Measurements from ENCODE around the gene MXD1. TPM values are rescaled to one million over a fixed set of nuclear protein-coding genes. Genes with fewer than 3 reads are reported as not detected.
"Not testable (repeated sequence)": the region's sequence is repeated elsewhere in the genome, so short reads cannot be mapped to it uniquely, and the experiment has no call there.

Gene MXD1, protein sequence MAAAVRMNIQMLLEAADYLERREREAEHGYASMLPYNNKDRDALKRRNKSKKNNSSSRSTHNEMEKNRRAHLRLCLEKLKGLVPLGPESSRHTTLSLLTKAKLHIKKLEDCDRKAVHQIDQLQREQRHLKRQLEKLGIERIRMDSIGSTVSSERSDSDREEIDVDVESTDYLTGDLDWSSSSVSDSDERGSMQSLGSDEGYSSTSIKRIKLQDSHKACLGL
- 1.5 and 4.7 TPM in 2 replicates for total RNA-seq (2014; rRNA removed; shearing (Covaris generic))

DNA sequence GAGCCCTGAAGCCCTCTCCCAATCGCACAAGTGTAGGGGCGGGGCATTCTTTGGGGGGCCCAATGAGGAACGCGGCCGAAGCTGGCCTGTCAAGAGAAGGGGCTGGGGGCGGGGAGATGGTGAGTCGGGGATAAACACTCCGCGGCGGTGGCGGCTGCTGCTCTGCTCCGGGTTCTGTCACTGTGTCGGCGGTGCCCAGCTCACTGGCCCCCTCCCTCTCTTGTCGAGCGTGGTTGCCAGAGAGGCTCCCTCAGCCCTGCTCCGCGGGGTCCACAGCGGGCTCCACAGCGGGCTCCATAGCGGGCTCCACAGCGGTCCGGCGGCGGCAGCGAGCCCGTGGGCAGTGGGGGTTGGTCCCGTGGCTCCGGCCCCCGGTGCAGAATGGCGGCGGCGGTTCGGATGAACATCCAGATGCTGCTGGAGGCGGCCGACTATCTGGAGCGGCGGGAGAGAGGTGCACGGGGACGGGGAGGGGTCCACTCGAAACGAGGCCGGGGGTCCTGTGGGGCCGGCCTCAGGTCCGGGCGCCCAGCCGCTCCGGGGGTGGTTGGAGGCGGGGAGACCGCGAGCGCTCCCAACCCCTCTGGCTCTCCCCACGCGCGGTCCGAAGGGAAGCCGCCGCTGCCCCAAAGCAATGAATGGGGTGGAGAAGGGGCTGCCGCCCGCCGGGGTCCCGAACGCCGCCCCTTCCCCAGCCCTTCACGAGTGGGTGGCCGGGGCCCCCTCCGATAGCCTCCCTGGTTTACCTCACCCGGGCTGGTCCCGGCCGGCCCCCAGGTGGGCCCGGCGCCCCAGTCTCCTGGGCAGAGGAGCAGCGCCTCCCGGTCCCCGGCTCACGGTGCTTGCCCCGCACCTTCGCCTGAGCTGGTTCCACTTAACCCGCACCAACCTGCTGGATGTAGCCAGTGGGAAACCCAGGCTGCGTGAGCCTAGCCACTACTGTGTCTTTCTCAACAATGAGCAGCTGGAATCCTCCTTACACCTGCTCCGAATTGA is at the start of gene MXD1:
MXD1 (plus strand) TSS at position 160 of the 996 bp plus-strand sequence; CDS start at position 382, 222 bp downstream.
- peak; percentile 31 for DNase-seq (ENCODE audit: low read depth)

DNA sequence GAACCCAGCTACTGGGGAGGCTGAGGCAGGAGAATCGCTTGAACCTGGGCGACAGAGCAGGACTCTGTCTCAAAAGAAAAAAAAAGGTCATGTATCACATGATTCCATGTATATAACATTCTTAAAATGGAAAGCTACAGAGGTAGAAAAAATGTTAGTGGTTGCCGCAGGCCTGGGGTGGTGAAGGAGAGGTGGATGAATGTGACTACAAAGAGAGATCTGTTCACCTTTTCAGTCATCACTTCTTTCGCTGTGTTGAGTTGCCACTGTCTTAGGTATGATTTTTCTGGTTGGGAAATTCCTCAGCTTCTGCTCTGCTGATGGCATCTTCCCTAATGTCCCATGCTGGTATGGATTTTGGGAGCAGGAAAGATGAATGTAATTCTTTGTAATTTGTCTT is 26.5 kb upstream of the MXD1 start:
- DNase-seq (ENCODE audit: low read depth), result no peak

DNA sequence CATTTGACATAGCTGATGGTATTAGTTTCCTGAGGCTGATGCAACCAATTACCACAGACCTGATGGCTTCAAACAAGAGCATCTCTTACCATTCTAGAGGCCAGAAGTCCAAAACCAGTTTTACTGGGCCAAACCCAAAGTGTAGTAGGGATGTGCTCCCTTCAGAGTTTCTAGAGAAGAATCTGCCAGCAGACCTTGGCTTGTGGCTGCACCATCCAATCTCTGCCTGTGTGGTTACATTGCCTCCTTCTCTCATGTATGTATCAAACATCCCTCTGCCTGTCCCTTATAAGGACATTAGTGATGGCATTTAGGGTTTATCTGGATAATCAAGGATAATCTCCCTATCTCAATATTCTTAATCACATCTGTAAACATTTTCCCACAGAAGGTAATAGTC is 25.6 kb upstream of the MXD1 start:
- no peak for DNase-seq (ENCODE audit: low read depth)

DNA sequence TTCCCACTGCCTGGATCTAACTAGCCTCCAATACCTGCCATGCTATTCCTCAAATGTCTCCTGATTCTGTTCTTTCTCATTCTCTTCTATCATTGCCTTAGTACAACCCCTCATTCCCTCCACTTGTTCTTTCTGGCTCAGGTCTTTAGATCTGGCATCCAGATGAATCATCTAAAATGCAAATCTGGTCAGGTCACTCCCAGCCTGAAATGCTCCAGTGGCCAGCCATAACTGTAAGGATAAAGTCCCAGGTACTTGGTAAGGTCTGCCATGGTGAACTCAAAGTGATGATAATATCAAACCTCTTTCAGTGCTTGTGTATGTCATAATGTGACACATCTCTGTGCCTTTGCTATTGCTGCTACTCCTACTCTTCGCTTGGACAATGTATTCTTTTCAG is 24.0 kb upstream of the MXD1 start:
- DNase-seq (ENCODE audit: low read depth), result no peak

DNA sequence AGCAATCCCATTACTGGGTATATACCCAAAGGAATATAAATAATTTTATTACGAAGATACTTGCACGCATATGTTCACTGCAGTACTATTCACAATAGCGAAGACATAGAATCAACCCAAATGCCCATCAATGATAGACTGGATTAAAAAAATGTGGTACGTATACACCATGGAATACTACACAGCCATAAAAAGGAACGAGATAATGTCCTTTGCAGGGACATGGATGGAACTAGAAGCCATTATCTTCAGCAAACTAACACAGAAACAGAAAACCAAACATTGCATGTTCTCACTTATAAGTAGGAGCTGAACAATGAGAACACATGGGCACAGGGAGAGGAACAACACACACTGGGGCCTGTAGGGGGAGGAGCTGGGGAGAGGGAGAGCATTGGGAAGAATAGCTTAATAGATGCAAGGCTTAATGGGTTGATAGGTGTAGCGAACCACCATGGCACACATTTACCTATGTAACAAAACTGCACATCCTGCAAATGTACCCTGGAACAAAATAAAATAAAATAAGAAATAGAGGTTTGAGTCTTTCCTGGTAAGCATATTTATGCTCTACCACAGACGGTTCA is 22.0 kb upstream of the MXD1 start:
- DNase-seq (ENCODE audit: low read depth), result peak; percentile 6

DNA sequence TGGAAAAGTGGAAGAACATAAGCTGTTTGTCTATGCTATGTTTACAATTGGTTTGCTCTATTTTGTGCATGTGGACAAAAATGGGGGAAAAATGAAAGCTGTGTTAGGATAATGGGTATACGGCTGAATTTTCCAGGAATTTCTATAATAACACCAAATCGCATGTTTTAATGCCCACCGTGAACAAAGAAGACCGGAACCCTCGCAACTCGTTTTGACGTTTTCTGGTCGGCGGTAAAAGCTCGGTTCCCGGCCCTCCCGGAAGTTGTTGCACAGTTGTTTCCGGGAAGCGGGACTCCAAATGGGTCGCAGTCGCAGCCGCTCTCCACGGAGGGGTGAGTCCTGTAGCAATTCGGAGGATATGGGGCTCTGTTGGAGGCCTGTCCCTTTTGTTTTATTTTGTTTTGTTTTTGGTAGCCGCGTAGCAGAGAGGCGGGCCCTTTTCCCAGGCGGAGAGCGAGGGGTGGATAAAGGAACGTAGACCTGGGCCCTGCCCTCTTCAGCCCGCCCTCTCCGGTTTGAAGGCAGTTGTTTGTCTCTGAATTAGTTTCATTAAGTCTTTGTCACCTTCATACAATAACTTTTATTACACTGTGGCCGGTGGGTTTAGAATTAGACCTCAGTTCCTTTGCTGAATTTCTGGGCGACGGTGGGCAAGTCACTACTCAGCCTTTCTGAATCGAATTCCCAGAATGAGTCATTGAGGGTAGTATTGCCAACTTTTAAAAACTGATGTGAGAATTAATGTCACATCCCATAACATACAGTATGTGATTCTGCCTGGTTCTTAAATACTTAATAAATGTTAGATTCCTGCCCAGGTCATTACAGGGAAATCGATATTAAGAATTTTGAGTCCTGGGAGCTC is 21.0 kb upstream of the MXD1 start, which contains the start of gene SNRNP27:
SNRNP27 (plus strand) TSS at position 273 of the 868 bp plus-strand sequence; CDS start at position 302, 29 bp downstream.
- DNase-seq (ENCODE audit: low read depth), result peak; percentile 80

DNA sequence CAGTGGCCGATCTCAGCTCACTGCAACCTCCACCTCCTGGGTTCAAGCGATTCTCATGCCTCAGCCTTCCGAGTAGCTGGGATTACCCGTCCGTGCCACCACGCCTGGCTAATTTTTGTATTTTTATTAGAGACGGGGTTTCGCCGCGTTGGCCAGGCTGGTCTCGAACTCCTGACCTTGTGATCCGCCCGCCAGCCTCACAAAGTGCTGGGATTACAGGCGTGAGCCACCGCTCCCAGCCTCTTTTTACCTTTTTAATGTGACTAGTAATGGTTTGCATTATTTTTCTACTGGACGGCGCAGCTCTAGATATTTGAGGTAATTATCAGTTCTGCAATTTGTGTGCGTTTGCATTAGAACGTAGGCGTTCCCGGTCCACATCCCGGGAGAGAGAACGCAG is 20.2 kb upstream of the MXD1 start:
- not testable (repeated sequence) for DNase-seq (ENCODE audit: low read depth)

DNA sequence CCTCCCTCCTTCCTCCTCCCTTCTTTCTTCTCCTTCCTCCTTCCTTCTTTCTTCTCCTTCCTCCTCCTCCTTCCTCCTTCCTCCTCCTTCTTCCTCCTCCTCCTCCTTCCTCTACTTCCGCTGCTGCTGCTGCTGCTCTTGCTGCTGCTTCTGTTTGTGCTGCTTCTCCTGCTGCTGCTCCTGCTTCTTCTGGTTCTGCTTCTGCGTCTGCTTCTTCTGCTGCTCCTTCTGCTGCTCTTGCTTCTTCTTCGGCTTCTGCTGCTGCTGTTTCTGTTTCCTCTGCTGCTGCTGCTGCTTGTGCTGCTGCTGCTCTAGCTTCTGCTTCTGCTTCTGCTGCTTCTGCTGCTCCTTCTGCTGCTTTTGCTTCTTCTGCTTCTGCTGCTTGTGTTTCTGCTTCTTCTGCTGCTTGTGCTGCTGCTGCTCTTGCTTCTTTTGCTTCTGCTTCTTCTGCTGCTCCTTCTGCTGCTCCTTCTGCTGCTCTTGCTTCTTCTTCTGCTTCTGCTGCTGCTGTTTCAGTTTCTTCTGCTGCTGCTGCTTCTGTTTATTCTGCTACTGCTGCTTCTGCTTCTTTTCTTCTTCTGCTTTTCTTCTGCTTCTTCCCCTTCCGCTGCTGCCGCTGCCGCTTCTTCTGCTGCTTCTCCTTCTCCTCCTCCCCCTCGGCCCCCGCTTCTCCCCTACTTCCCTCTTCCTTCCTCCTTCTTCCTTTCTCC is 12.5 kb upstream of the MXD1 start:
- no peak for DNase-seq (ENCODE audit: low read depth)

DNA sequence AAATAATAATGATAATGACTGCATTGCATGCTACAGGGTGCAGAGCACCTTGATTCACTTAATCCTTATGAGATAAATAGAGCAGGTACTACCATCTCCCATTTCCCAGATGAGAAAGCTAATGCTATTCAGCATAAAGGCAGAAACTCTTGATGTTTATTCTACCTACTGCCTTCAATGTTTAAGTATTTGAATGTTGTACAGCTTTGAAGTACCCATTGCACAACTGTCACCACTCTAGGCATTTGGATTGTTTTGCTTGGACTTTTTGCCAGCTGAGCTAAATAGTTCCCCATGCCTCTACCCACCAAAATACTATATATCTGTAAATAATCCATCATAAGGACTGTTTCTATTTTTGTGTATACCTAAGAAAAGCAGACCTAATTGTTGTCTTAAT is 7.7 kb upstream of the MXD1 start:
- DNase-seq (ENCODE audit: low read depth), result no peak

DNA sequence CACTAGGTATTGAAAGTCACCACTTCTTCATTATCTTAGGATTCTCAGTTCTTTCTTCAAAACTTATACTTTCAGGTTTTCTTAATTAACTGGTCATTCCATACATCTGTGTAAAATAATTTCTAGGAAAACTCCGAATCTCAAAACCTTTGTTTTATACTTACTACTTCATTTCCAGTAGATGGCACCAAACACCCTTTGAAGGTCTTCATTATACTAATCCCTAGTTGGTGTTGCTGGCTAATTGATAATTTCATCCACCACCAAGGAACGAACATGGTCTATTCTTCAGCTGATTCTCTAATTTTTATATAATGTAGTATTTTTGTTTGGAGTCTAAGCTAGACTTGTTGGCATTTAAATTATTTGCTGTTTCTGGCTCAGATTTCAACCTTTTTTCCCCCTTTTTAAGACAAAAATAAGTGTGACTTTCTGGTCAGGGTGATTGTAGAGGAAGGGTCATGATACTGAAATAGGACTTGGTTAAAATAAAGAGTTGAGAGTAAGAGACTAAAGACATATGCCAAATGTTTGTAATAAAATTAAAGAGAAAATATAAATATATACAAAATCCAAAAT is 2.8 kb upstream of the MXD1 start:
- peak; percentile 26 for DNase-seq (ENCODE audit: low read depth)

DNA sequence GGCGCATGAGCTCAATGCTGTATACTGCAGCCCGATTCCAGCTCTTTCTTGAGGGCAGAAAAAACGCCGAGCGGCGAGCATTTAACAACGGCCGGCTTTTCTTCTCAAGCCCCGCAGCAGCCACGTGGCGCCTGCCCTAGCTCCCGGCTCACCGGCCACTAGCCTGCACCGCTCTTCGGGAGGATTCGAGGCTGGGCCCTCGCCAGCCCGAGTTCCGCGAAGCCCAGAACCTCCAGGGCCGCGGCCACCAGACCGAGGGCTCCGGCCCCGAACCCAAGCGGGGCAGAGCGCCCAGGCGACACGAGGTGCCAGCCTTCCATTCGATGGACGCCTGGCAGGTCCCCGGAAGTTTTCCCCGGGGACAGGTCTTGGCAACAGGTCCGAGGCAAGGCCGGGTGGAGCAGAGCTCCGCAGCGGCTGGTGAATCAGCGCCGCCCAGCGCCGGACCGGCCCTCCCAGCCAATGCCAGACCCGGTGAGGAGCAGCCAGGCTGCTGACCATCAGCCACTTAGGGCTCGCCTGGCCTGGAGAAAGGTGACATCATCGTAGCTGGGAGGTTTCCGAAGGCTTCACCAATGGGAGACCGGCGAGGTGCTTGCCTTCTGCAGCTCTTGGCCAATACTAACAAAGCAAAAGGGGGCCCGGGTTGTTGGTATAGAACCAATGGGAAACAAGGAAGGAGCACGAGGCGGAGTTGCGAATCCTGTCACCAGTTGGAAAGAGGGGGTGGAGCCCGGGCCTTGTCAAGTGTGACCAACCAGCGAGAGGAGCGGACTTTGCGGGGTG is 552 bp upstream of the MXD1 start:
- DNase-seq (ENCODE audit: low read depth), result peak; percentile 100

DNA sequence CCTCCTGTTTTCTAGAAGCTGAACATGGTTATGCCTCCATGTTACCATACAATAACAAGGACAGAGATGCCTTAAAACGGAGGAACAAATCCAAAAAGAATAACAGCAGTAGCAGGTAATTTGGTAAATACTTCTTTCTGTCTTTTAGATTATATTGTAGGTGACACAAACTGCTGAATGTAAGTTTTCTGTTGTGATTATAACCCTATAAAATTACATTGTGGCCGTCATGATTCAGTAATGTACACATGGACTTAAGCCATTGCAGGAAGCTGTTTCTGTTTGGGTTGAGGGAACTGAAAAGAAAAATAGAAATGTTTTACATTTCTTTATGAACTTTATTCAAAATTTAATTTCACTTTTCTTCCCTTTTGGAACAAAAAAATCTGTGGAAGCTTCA is 1.2 kb downstream of the MXD1 start:
- no peak for DNase-seq (ENCODE audit: low read depth)

DNA sequence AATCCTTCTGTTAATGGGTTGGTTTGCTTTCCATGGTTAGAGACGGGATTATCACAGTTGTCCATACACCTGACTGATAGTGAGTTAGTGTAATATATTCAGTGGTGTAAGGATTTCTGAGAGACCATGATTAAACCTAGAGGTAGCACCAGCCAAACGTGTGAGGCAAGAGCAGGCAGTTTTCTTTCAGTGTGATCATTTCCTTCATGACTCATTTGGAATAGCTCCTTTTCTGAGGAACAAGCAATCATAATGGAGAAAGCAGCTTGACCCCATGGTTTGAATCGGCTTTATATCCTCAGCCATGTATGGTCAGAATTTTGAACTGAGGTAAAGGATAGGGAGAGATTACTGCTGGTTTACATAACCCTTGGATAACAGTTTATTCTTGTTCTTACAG is 2.9 kb downstream of the MXD1 start:
- peak; percentile 78 for DNase-seq (ENCODE audit: low read depth)

DNA sequence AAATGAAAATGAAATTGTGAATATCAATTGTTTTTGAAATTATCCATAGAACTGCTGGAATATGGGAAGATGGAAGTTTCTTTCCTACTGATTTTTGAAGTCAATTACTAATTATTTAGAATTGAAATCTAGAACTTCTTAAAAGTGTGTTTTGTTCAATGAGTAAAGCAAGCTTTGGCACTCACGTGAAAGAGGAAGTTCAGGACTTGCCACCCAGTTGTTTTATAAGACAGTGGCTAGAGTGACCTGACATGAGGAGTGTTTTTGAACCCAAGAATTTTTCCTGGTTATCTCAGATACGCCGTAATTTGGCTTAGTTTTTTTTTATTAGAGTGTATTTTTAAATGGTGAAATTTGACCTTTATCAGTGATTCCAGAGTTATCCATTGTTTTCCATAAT is 3.5 kb downstream of the MXD1 start:
- DNase-seq (ENCODE audit: low read depth), result no peak

DNA sequence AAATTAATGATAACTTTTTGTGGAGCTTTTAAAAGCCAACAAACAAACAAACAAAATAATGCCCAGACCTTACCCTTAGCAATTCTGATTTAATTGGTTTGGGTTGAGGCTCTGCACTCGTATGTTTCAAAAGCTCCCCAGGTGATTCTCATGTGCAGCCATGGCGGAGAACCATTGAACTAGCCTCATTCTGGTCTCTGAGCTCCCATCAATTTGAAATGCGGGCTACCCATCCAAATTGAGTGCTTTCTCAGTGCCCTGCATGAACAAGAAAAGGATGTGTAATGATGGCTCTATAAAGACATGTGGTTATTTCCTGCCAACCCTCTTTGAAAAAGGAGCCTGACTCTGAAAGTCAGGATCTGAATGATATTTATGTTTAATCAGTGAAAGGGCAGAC is 8.2 kb downstream of the MXD1 start:
- no peak for DNase-seq (ENCODE audit: low read depth)

DNA sequence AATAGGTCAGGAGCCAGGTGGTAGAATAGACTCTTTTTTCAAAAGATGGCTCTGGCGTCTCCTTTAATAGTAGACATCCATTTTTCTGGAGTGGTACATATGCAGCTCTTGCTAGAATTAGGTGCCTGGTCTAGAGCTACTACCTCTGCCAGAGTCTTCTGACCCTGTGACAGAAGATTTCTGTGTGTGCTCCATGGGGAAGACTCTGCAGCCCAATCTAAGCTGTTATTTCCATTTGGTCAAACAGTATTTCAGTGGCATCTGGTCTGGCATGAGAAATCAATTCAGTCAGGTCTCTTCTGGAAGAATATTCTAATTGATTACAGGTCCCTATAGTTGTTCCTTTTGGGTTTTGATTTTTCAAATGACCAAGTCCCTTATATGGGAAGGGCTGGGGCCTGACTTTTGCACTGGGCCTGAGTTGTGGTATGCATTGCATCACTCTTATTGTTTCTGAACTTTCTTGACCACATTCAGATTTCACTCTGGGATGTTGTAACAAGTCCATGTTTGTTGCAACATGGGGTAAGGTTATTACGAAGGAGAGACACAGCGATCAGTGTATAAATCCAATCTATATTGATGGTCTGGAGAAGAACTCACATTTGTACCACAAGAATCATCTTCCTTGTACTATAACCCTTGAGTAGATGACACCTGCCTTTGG is 12.1 kb downstream of the MXD1 start:
- DNase-seq (ENCODE audit: low read depth), result no peak

DNA sequence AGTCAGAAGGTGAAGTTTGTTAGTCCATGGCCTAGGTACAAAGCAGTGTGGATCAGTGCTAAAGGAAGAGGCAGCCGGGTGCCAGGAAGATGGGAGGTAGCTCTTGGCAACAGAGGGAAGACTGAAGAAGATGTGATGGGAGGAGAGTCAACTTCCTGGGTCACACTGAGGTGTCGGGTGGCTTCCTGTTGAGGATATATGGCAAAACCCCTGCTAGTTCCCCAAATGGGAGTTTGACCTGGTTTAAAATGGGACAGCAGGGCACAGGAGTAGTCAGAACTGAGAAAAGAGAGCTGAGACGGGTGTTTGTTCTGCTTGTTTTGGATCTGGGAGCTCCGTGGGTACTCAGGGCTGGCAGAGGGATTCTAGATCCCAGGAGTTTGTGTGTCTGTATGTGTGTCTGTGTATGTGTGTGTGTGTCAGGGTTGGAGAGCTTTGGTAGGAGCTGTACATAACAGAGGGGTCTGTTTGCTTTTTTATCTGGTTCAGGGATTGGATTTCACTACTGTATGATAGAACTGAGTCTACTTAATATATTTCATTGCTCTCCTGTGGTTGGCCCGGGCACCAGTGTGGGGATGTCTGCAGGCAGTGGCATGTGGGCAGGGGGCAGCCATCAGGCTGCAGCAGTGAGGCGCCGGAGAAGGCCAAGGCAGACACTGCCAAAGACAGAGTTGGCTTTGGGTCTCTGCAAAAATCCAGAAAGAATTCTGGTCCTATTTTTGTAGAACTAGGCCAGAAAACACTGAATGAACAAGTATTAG is 17.1 kb downstream of the MXD1 start:
- DNase-seq (ENCODE audit: low read depth), result no peak

DNA sequence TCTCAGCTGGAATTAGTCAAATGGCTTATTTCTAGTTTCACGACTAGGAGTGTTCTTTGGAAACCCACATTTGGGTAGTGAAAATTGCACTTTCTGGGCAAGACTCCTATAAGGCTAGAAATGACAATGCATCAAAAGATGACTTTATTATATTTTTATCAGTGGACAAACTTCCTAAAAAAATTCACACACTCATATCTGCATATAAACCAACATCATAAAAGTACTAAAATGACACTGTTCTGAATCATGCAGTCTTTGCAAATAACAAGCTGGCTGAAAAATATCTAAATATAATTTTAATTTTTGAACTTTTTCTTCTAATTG is 17.6 kb downstream of the MXD1 start:
- no peak for DNase-seq (ENCODE audit: low read depth)
